Measurements from ENCODE around the gene CPLX1.
A peak's percentile ranks its signal among the peaks of the same experiment; 100 is the strongest.

CPLX1 gene

DNA sequence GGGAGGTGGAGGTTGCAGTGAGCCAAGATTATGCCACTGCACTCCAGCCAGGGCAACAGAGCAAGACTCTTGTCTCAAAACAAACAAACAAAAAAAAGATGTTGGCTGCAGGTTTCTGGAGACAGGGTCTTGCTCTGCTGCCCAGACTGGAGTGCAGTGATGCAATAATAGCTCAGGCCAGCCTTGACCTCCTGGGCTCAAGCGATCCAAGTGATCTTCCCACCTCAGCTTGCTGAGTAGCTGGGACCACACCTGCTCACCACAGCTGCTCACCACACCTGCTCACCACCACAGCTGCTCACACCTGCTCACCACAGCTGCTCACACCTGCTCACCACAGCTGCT lies 29.9 kb upstream of the CPLX1 start:
- DNase-seq (ENCODE audit: low read depth) = no peak

DNA sequence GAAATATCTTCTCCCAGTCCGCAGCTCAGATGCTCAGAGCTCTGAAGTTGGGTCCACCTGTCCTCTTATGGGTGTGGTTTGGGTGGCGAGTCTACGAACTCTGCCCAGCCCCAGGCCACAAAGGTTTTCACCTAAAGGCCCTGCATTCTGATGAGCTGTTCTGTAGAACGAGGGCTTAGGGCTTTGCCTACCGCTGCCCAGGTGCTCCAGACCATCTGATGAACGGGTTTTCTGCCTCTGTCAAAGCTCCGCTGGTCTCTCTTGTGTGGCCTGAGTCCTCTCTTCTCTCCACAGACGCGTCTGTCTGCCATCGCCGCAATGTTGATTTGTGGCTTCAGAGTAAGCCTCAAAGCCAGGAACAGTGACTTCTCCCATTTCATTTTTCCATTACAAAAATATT lies 28.4 kb upstream of the CPLX1 start:
- DNase-seq (ENCODE audit: low read depth) = no peak

DNA sequence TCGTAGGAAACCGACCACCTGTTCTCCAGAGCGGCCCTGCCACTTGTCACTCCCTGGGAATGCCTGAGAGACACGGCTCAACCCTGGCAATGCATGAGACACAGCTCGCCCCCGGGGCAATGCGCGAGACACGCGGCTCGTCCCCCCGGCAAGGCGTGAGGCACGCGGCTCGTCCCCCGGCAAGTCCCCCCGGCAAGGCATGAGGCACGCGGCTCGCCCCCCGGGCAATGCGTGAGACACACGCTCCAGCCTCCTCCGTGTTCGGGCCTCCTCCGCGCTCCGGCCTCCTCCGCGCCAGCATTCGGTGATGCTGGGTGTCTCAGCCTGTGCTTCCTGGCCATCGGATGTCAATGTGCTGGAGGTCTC lies 27.5 kb upstream of the CPLX1 start:
- DNase-seq (ENCODE audit: low read depth) = no peak

DNA sequence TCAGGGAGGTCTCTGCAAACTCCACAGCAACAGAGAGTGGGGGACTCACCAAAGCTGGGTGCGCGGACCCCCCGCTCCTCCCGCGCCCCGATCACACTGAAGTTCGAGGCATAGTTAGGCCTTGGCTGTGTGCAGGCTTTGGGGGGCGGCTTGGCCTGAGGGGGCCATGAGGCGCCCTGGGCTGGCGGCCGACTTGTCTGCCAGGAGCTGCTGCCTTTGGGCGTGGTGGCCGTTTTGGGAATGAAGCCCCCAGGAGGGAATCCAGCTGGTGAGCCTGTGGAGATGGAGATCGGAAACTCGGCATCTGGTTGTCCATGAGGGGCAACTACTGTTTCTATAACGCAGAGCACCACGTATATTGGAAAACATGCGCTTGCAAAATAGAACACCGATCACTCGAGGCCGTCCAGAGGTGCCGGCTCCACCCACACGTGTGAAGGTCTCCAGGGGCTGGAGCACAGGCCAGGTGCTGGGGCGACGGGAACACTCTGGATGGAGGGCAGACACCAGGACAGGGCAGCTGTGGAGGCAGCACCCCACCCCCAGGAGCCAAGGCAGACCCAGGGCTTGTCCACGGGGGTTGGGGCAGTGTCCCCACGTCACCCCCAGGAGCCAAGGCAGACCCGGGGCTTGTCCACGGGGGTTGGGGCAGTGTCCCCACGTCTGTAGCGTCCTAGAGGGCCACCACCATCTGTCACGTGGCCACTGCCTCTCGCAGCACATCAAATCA lies 25.9 kb upstream of the CPLX1 start:
- DNase-seq (ENCODE audit: low read depth) = no peak

DNA sequence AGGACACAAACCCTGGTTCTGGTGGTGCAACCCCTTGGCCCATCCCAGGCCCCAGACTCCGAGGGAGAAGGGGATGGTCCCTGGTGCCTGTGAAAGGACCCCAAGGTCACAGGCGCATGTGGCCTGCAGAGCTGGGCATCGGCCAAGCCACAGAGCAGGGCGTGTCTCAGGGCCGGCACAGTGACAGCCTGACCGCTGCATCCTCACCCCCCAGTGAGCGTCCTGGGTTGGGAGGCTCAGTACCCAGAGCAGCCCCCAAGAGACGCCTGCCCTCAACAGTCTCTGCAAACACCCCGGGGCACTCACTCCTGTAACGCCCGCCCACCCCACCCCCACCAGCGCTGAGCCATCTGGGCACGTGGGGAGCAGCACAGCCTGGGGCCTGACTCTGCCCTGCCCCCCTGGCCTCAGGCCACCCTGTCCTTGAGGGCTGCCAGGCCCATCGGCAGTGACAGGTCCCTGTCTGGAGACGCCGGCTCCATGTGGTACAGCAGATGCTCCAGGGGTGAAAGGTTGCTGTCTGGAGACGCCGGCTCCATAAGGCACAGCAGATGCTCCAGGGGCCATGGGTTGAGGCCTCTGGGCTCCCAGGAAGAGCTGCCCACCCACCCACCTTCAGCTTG lies 24.5 kb upstream of the CPLX1 start:
- DNase-seq (ENCODE audit: low read depth) = no peak

DNA sequence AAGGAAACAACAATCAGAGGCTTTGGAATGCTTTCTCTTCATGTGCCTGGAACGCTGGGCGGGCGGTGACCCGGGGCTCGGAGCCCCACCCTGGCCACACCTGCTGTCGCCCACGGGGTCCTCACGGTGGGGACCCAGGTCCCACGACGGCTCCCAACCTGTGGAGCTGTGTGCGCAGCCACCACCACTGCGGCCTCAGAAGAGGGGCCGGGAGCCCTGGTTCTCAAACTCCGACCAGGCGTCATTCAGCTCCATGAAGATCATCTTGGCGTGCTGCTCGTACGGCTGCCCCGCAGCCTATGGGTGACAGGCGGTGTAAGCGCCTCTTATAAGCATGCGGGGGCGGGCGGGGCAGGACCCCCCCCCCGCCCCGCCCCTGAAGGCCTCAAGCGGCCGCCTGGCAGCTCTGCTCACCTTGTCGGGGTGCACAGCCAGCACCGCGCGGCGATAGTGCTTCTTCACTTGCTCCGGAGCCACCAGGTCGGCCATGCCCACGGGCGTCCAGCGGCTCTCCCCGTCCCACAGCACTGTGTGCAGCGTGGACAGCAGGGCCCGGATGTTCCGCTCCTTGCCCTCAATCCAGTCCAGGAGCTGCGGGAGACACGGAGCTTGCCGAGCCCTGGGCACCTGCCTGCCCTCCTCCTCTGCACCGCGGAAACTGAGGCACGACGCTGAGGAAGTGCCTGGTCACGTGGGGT lies 23.7 kb upstream of the CPLX1 start:
- DNase-seq (ENCODE audit: low read depth) = no peak

DNA sequence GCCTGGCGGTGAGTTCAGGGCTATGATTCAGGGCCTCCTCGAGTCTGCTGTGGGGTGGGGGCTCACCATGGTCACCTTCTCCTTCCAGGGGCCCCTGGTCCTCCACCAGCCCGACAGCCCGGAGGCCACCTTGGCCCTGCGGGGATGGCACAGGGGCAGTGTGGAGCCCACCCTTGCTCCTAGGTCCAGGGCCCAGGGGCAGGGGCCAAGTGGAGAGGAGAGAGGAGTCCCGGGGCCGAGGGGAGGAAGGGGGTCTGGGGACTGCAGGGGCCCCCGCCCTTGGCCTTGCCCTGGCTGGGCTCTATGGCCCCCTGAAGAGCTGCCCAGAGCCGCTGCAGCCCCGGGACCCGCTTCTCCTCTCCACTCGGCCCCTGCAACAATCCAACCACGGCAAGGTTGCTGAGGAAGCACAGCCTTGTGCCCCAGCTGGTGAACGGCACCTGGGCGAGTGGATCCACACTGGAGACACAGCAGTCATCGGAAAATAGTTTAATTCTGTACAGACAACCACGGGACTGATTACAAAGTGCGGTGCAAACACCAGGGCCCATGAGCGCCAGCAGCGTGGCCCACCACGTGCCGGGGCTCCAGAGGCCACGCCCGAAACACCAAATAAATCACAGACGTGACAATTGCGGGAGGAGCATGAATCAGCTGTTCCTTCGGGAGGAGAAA lies 23.0 kb upstream of the CPLX1 start:
- DNase-seq (ENCODE audit: low read depth) = no peak

DNA sequence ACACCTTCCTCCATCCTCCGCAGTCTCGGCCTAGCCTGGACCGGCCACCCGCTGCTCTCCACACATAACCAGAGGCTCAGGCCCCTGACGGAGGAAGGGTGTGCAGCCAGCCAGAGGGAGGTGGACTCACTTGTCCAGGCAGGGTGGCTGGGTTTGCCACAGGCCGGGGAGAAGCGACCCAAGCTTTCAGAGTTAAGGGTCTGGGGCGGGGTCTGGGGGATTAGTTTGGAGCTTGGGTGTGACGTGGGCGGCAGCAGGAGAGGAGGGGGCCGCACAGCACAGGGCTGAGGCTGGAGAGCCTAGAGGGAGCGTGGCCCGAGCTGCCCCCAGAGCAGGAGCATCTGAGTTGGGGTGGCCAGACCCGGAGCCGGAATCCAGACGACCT lies 22.4 kb upstream of the CPLX1 start:
- no peak for DNase-seq (ENCODE audit: low read depth)

DNA sequence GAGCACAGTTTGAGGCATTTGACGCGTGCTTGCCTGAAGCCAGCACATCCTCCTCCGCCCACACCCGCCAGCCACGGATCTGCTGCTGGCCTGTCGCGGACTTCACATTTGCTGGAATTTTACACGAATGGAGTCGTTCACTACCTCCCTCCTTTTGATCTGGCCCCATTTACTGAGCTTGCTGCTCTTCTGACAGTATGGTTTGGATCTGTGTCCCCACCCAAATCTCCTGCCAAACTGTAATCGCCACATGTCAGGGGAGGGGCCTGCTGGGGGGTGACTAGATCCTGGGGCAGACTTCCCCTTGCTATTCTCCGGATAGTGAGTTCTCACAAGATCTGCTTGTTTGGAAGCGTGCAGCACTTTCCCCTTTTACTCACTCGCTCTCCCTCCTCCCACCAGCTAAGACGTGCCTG lies 19.9 kb upstream of the CPLX1 start:
- DNase-seq (ENCODE audit: low read depth) = peak; percentile 14

DNA sequence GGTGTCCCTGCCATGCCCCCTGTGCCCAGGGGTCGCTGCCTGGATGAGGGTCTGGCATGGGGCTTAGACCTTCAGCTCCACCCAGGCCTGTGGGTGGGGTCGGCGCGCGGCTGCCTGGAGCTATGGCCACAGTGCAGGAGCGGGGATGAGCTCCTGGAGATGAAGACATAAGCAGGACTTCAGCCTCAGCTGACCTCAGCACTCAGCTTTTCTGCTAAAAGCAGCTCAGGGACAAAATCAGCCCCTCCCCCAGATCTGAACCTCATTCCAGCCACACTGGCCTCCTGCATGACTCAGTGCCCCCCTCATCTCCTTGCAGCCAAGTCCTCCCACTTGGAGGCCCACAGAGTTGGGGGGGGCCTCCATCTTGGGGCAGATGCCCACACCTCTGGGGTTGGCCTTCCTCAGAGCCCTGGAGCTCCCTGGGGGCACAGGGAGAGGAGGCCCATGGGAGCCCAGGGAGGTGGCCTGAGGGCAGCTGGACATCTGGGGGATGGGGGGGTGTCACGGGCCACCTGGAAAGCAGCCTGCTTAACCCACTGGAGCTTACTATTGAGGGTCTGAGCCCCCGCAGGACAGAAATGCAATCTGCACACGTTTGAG lies 19.4 kb upstream of the CPLX1 start:
- peak; percentile 28 for DNase-seq (ENCODE audit: low read depth)

DNA sequence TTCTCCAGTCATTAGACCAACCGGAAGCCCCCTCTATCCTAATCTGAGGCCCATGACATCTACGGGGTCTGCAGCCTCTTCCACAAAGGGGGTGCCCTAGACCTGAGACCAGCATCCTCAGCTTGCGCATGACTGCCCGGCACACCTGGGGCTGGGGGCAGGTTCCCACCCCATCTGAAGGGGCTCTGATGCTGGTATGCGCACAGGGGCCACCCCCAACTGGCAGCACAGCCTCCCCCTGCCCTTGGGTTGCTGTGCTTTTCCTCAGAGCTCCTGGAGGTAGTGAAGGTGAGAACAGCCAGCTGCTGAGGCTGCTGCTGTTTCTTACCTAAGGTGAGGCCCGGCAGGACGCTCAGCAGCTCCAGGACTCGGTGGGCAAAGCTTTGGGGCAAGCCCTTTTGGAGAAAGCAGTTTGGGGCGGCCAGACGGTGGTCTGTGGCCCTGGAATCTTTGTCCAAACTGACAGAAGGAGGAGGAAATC lies 18.9 kb upstream of the CPLX1 start:
- DNase-seq (ENCODE audit: low read depth) = no peak

DNA sequence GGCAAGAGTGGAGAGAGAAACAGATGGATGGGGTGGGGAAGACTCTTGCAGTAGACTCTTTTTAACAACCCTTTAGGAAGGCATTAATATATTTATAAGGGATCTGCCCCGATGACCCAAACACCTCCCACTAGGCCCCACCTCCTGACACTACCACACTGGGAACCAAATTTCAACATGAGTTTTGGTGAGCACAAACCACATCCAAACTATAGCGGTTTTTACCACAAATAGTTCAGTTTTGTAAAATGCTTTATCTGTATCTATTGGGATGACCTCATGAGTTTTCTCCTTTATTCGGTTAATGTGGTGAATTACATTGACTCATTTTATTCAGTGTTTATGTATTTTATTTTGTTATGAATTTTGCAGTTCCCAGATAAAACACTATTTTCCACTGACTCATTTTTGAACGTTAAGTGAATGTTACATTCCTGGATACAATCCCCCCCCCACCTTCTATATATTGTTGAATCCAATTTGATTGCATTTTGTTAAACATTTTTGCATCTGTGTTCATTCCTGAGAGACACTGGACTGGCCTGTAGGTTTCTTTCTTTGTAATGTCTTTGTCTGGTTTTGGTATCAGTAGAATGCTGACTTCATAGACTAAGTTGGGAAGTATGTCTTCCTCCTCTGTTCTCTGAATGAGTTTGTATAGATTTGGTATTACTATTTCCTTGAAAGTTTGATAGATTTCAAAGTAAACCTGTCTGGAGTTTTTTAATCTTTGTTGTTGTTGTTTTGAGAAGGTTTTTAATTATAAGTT lies 13.9 kb upstream of the CPLX1 start:
- DNase-seq (ENCODE audit: low read depth) = no peak

DNA sequence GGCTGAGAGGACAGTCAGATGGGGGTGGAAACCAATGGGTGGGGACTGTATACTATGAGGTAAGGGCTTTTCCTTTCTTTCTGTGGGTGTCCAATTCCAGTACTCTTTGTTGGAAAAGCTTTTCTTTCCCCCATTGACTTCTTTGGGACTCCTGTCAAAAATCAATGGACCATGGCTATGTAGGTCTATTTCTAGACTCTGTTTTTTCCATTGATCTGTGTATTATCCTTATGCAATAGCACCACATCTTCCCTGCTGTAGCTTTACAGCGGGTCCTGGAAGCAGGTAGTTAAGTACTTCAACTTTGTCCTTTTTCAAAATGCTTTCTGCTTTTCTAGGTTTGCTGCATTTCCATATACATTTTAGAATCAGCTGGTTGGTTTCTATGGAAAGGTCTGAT lies 11.8 kb upstream of the CPLX1 start:
- no peak for DNase-seq (ENCODE audit: low read depth)

DNA sequence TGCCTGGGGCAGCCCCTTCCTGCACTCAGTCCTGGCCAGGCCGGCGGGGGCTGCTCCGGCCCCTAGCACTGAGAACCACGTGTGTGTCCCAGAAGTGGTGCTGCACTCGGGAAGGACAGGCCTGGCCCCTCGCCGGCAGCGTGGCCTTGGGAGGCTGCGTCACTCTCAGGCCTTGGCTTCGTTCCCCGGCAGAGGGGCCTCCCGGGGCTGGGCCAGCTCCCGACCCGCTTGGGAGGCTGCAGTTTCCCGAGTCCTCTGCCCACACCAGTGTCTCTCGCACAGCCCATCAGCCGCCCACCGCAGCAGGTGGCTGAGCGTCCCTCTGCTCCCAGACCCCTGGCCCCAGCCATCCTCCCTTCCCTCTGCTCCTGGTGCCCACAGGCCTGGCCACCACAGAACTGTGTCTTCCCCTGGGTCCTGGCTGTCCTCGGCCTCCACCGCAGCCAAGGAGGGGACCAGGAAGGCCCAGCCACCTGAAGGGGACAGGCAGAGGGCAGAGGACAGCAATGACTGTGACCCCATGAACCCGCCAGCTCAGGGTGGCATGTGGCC lies 10.9 kb upstream of the CPLX1 start:
- DNase-seq (ENCODE audit: low read depth) = no peak

DNA sequence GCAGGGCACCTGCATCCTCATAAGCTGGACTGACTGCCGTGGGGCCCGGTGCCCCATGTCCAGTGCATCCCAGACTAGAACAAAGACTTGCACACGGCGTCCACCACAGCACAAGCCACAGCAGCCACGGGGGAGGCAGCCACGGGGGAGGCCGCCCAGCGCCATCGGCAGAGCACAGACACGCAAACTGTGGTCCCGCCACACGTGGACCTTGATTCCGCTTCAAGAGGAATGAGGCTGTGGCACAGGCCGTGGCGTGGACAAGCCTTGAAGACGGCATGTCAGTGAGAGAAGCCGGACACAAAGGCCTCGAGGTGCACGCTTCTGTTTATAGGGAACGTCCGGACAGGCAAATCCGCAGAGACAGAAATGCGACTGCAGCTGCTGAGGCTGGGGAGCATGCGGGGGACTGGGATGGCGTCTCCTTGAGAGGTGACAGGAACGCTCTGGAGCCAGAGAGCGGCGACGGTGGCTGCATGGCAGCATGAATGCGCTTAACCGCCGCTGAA lies 10.1 kb upstream of the CPLX1 start:
- DNase-seq (ENCODE audit: low read depth) = no peak

DNA sequence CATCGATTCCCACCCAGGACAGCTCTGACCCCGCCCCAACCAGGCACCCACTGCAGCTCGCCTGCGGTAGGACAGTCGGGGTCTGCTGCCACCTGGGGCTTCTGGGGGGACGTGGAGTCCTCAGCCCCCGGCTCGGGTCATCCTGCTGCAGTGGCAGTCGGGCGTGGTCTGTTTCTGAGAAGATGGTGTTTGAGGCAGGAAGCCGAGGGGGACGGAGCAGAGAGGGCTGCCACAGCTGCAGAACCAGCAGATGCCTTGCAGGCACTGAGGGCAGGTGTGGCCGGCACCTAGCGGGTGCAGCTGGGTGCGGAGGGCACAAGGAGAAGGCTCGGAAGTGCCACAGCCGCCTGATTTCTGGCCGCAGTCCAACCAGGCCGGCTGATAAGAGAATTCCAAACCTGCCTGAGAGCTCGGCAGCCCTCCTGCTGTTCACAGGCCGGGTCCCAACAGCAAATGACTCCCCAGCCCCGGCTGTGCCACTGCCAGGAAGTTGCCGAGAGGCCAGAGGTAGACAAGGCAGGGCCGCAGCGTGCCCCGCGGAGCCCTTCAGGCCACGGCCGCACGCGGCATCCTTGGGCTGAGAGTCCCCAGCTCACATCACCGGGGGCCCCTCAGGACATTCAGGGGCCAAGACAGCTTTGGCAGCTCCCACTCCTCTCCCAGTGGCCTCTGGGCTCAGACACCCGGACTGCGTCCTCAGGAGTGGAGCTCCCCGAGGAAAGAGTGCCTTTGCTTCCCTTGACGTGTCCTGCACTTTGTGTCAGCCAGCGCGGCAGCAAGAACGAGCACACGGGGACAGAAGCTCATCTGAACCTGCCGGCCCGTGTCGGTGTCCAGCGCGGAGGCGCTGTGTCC lies 9.4 kb upstream of the CPLX1 start:
- DNase-seq (ENCODE audit: low read depth) = no peak

DNA sequence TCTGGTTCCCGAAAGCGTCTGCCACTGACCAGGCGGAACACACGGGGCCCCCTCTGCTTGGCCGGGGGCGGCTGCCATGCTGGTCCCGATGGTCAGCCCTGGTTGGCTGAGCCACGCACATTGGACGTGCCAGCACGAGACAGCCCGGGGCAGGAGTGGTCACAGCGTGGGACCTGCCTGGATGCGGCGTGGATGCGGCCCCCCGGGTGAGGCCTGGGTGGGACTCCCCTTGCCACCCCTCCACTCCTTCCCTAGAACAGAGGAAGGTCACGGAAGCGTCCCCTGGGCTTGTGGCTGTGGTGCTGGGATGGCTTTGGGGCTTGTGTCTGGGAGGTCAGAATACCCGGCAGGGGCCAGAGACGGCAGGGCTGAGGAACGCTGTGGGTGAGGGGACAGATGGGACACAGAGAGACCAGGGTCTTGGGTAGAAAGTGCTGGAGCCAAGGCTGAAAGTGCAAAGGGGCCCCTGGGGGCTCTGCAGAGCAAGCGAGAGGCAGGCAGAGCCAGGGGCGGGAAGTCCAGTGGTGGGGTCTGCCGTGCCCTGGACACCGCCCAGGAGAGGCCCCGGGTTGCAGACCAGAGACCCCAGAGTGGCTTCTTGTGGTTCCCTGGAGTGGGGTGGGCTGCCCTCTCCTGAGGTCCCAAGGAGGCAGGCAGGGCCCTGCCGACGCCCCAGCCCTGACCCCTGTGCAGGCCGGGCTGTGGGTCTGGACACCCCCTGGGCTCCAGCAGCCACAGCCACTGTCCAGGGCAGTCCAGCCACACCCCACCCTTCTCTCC lies 8.6 kb upstream of the CPLX1 start:
- no peak for DNase-seq (ENCODE audit: low read depth)

DNA sequence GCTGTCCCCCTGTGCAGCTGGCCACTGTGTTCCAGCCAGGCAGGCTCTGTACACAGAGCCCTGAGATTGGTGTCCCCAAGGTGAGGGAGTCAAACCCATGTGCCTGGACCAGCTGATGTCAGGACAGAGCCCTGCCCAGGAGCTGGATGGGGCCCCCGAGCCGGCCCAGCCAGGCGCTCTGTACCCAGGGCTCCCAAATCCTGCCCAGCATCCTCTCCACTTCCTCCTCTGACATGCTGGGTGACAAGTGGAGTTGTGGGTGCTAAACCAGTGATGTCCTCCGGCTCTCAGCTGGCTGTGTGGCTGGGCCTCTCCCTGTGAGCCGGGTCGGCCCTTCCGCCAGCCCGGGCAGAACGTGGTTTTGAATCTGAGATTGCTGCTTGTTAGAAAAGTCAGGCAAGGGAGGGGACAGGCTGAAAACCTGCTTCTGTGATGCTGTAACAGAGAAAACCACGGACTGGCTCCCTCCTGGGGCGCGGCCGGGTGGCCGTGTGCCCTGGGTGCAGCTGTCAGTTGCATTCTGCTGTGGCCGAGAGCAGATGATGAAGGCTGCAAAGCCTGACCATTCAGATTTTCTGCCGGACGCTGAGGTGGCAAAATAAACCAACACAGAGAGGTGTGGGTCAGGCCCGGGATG lies 7.9 kb upstream of the CPLX1 start:
- no peak for DNase-seq (ENCODE audit: low read depth)

DNA sequence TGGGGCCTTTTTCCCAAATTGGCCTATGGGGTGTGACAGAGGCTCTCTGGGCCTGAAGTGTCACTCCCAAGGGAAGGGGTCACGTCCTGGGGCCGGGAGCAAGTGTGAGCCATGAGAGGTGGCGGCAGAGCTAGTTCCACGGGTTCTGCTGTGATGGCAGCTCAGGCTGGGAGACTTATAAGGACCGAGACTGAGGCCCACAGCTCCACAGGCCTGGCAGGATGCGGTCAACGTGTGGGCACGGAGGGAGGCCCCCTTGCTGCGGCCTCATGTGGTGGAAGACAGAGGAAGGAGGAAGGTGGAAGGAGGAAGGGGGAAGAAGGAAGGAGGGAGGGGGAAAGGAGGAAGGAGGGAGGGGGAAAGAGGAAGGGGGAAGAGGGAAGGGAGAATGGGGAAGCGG lies 7.2 kb upstream of the CPLX1 start:
- no peak for DNase-seq (ENCODE audit: low read depth)
